ENCODE results near the gene PHTF1.

The PHTF1 gene

DNA sequence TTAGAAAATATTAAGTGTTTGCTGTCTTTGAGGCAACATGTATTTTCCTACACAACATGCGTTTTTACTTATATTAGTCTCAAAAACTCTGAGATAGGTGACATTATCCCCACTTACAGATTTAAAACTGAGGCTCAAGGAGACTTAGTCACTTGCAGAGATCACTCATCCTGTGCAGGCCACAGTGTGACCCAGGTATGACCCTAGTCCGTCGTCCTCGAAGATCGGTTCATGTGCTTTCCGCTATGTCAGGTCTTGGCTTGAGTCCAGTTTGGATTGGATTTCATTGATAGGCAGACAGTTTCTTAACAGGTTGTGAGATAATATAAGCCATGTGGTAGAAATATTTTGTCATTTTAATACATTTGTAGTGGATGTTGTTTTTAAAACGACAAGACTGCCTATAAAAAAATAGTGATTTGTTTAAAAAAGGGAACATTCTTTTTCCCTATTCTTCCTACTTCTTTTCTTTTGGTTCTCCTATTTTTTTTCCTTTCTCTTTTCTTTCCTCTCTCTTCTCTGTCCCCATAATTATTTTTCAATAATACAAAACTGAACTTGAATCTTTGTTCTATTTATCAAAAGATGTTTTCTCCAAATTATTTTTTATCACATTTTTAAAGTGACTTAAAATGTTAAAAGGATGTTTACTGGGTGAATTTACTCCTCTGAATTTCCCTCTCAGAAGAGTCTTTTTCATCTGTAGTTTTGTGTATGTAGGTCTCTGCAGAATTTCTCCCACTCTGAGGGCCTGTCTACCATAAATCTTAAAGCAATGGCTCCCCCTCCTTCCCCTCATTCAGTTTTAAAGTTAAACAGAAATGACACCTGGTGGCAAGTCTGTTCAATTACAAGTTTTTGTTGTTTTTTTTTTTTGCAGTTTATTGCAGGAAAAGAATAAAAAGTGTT is 81.8 kb downstream of the PHTF1 start:
- H3K4me3 ChIP-seq (ENCODE audit: low read depth, low read length) = no peak overlapping the region
- TF ChIP-seq, protein P1, sequence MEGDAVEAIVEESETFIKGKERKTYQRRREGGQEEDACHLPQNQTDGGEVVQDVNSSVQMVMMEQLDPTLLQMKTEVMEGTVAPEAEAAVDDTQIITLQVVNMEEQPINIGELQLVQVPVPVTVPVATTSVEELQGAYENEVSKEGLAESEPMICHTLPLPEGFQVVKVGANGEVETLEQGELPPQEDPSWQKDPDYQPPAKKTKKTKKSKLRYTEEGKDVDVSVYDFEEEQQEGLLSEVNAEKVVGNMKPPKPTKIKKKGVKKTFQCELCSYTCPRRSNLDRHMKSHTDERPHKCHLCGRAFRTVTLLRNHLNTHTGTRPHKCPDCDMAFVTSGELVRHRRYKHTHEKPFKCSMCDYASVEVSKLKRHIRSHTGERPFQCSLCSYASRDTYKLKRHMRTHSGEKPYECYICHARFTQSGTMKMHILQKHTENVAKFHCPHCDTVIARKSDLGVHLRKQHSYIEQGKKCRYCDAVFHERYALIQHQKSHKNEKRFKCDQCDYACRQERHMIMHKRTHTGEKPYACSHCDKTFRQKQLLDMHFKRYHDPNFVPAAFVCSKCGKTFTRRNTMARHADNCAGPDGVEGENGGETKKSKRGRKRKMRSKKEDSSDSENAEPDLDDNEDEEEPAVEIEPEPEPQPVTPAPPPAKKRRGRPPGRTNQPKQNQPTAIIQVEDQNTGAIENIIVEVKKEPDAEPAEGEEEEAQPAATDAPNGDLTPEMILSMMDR (IDR thresholded peaks at IDR 0.05; ENCODE audit: borderline replicate concordance, insufficient read depth, low read depth, low read length) = peak; percentile 27; the same call in 1 of the 2 replicates

DNA sequence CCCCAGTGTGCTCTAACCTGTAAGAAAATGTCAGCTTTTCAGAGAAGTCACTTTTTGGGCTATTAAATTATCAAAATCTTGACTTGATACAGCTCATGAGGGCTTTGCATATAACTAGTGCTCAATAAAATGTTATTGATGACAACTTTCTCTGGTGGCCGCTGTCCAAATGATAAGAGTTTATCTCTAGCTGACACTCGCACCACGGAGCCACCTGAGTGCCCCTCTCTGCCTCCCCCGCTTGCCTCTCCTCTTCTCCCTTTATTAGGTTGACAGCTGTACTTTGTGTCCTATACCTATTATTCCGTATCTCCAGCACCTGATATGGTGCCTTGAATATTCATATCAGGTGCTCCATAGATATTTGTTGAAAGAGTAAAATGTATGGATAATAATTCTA is 82.8 kb downstream of the PHTF1 start:
- TF ChIP-seq, protein P1 (IDR thresholded peaks at IDR 0.05; ENCODE audit: borderline replicate concordance, insufficient read depth, low read depth, low read length) = no peak
- H3K4me3 ChIP-seq (ENCODE audit: low read depth, low read length) = no peak overlapping the region

DNA sequence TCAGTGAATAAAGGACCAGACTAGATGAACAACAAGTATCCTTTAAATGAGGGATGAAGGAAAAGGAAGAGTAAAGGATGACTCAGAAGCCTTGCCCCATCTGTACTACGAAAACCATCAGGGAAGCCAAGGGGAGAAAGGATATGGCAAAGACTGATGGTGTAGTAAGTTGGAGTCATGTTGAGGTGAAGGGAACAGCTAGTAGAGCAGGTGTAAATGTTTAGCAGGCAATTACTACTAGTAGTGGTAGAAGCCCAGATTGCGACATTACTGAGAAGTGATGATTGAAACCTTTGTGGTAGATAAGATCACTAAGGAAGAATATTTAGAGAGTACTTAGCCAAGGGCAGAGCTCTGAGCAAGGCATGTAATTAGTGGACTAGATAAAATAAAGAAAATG is 84.0 kb downstream of the PHTF1 start:
- H3K4me3 ChIP-seq (ENCODE audit: low read depth, low read length) = no peak overlapping the region
- TF ChIP-seq, protein P1 (IDR thresholded peaks at IDR 0.05; ENCODE audit: borderline replicate concordance, insufficient read depth, low read depth, low read length) = no peak

DNA sequence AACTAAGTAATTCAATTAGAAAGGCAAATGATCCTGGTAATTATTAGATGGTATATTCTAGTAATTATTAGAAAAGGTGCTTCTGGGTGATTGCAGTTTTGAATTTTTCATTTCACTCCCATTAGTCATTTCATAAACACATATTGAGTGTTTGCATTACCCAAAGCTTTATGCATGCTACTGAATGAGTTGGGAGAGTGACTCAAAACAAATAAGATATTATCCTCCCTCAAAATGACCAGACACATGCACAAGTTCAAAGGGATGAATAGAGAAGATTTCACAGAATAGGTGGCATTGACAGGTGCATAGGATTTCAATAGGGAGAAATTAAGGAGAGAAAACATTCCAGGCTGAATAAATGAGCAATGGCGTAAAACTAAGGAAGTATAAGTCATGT is 84.7 kb downstream of the PHTF1 start:
- TF ChIP-seq, protein P1 (IDR thresholded peaks at IDR 0.05; ENCODE audit: borderline replicate concordance, insufficient read depth, low read depth, low read length) = no peak

DNA sequence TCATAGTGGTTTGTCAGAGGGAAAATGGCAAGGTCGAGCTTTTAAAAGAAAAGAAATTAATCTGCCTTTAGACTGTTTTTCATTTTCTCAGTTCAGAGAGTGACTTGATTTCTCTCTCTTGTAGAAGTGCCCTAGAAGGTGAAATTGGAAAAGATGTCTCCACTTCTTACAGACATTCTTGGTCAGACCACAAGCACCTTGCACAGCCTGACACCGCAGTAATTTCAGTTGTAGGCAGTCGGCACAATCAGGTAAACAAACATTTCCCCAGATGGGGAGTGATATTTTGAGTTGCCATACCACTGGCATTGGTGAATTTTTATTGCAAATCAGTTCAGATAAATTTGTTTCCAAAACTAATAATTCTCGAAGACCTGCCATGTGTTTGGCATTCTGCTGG is 86.8 kb downstream of the PHTF1 start:
- H3K4me3 ChIP-seq (ENCODE audit: low read depth, low read length) = no peak overlapping the region
- TF ChIP-seq, protein P1 (IDR thresholded peaks at IDR 0.05; ENCODE audit: borderline replicate concordance, insufficient read depth, low read depth, low read length) = no peak

More for the DNA sequence above, 84.7 kb downstream of the PHTF1 start:
- H3K4me3 ChIP-seq (ENCODE audit: low read depth, low read length) = no peak overlapping the region

DNA sequence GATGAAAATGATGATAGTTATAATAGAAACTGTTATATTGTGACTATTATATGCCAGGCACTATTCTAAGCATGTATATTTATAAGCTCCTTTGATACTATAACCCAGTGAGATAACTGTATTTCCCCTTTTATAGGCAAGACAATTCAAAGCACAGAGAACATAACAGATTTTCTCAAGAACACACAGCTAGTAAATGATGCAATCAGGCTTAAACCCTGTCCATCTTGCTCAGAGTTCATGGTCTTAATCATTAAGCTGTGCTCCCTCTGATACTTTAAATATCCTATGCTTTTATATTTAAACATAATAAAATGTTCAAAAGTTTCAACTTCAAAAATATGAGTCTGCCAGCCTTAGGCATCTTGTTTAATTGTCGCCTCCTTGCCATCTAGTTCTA is 88.6 kb downstream of the PHTF1 start:
- H3K4me3 ChIP-seq (ENCODE audit: low read depth, low read length) = no peak overlapping the region
- TF ChIP-seq, protein P1 (IDR thresholded peaks at IDR 0.05; ENCODE audit: borderline replicate concordance, insufficient read depth, low read depth, low read length) = no peak

DNA sequence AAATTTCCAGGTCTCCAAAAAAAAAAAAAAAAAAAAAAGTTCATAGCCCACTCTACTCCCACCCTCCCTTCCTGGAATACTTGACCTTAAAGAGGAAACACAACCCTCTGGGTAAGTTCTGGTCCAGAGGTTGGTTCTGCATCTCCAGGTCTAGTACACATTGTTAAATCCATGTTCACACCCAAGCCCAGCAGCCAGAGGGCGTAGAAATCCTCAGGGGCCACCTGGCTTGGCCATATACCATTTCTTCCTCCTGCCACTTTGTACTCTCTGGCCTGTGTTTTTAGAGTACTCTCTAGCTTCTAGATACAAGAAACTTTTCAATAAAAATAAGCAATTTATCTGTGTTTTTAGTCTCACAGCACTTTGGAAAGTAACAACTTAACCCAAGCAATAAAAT is 89.3 kb downstream of the PHTF1 start:
- TF ChIP-seq, protein P1 (IDR thresholded peaks at IDR 0.05; ENCODE audit: borderline replicate concordance, insufficient read depth, low read depth, low read length) = no peak

More for the DNA sequence above, 89.3 kb downstream of the PHTF1 start:
- H3K4me3 ChIP-seq (ENCODE audit: low read depth, low read length) = no peak overlapping the region
